ENCODE data around the gene ZNF484.

GRCh38 chr9:92795598-92796336 is 82.1 kb downstream of the ZNF484 start:
- TF ChIP-seq CTCF (IDR thresholded peaks at IDR 0.05) (no peak), POLR2A (IDR thresholded peaks at IDR 0.05) (no peak)
